ENCODE results near the gene PLA2G15.

- no peak for TF ChIP-seq CTCF (IDR thresholded peaks at IDR 0.05)
- no peak for TF ChIP-seq POLR2A (IDR thresholded peaks at IDR 0.05)
These were observed 30.4 kb upstream of the PLA2G15 start for GRCh38 chr16:68214726-68215125.

All from adrenal gland (tissue), 5 donors.